Stimulated activated CD4-positive, alpha-beta T cell treated with anti-CD3 and anti-CD28 coated beads, Interleukin-4, amount 100 ng/mL, for 48 hours (primary cell): ENCODE results near the gene ARHGAP8.
A peak's percentile ranks its signal among the peaks of the same experiment; 100 is the strongest.
"Not testable (repeated sequence)": the region's sequence is repeated elsewhere in the genome, so short reads cannot be mapped to it uniquely, and the experiment has no call there.

Source experiments
- DNase-seq, 2 donors: peaks; one replicate each; pipeline ENCODE4 v3.0.0-alpha.2; 2020; ENCODE audit warnings: low read depth in 2 of 2

The ARHGAP8 gene

GRCh38 chr22:44855855-44856254, 103.5 kb downstream of the ARHGAP8 start:
- DNase-seq, result peak in 1 of 2 donors; percentile 9

DNA sequence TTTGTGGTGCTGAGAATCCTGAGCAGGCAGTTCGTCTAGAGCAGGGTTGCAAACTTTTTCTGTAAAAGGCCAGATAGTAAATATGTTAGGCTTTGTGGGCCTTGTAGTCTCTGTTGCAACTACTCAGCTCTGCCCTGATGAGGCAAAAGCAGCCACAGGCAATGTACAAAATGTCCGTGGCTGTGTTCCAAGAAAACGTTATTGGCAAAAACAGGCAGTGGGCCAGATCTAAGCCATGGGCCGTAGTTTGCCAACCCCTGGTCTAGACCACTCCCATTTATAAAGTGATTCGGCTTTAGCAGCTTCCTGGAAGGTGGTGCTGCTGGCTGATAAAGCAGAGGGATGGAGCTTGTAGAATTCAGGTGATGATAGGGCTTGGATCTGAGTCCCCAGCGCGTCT, 106.4 kb downstream of the ARHGAP8 start:
- DNase-seq, result not testable (repeated sequence)

DNA sequence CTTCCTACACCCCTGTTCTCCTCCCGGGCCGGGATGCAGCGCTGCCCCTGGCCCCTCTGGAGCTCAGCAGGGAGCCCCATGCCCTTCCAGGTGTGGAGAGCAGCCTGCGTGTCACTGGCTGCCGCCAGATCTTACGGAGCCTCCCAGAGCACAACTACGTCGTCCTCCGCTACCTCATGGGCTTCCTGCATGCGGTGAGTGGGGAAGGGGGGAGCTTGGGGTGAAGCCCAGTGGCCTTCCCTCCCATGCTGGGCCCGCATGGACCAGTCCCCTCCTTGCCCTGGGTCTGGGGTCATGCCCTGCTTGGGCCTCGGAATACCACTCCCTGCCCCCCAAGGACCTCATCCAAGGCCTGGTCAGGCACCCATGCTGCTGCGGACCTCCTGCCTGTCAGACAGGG, 107.3 kb downstream of the ARHGAP8 start:
- DNase-seq, result no peak

GRCh38 chr22:44860311-44860710, 107.9 kb downstream of the ARHGAP8 start:
- DNase-seq, result no peak

DNA sequence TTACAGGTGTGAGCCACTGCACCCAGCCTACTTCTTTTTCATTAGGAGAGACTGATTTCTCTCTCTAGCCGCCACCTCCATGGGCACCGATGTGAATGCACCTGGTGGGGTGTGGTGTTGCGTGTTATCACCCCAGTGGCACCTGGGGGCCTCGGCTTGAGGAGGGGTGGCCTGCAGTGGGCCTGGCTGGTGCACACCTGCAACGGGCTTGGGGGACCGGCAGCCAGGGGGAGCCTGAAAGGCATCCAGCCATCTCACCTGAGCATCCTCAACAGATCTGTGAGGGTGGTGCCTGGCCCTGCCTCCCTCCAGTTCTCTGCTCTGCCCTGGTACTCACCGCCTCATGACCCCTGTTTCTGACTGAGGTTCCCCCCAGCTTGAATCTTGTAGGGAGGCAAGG, 108.9 kb downstream of the ARHGAP8 start:
- DNase-seq, result no peak

GRCh38 chr22:44862281-44862680, 109.9 kb downstream of the ARHGAP8 start:
- no peak for DNase-seq

DNA sequence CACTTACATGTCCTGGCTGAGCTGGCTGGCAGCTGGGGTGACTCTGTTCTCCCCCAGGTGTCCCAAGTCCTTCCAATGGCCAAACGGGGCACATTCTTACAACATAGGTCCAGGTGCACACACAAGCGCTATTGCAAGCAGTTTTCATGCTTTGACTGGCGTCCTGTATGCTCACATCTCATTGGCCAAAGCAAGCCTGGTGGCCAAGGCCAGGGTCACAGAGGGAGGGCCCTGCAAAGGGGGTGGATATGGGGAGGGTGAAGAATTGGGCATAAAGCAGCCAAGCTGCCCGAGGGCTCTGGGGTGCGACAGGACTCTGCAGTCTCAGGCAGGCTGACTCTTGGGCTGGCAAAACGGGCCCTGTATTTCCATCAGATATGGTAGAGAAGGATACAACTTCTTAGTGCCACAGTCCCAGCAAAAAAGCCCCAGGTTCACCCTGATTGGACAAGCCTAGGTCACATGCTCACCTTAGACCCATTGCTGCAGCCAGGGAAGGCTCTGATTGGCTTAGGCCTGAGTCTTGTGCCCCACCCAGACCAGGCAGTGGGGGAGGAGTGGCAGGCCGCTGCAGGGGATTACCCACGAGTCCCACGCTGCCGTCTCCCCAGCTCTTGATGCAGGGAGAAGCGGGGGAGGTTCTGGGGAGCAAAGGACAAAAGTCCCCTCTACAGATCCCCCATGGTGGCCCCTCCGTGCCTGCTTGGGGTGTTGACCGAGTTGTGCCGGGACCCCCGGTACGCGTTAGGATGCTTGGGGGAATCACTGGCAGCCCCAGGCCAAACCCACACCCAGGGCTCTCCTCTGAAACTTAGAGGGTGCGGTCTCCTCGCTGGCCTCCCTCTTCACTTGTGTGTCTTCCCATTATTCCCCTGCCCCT, 110.8 kb downstream of the ARHGAP8 start:
- DNase-seq, result no peak

DNA sequence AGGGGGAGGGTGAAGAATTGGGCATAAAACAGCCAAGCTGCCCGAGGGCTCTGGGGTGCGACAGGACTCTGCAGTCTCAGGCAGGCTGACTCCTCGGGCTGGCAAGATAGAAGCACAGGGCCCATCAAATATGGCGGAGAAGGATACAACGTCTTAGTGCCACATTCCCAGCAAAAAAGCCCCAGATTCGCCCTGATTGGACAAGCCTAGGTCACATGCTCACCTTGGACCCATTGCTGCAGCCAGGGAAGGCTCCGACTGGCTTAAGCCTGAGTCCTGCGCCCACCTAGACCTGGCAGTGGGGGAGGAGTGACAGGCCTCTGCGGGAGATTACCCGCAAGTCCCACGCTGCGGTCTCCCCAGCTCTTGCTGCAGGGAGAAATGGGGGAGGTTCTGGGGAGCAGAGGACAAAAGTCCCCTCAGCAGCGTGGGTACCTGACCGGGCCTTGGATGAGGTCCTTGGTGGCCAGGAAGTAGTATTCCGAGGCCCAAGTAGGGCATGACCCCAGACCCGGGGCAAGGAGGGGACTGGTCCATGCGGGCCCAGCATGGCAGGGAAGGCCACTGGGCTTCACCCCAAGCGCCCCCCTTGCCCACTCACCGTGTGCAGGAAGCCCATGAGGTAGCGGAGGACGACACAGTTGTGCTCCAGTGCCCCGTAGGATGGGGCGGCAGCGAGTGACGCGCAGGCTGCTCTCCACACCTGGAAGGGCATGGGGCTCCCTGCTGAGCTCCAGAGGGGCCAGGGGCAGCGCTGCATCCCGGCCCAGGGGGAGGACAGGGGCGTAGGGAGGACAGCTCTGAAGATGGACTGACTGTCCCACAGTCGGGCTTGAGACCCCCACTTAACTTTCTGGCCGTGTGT, 113.0 kb downstream of the ARHGAP8 start:
- no peak for DNase-seq

DNA sequence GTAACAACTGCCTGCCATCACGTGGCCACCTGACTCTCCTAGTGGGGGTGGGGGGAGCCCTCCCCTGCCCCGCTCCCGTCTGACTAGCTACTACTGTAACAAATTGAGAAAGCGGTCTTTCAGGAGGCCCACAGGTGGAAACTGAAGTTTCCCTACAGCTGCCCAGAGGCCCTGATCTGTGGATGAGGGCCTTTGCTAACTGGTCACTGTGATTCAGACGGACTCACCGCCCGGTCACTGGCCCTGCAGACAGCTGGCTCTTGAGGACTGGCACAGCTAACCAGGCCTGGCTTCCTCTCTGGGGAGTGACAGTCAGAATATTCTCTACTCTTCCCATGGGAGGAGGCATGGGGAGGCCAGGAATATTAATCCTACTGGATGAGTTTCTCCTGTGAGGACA, 116.8 kb downstream of the ARHGAP8 start:
- DNase-seq, result no peak

- no peak for DNase-seq
Observed at GRCh38 chr22:44870021-44870420, 117.6 kb downstream of the ARHGAP8 start.

DNA sequence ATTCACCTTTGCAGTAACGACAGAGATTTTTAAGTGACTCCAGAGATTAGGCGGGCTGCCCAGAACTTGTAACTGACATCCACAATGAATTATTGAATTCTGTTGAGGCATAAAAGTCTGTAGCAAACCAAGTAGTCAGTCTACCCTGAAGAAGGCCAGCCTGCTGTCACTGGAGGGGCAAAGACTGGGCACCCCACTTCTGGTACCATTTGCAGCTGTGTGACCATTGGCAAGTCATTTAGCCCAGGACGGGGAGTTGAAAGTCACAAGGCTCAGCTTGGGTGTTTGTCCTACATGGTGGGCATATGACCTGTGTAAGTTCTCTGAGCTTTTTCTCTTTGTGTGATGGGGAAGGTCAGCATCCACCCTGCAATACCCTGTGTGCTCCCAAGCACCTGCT, 119.4 kb downstream of the ARHGAP8 start:
- no peak for DNase-seq

DNA sequence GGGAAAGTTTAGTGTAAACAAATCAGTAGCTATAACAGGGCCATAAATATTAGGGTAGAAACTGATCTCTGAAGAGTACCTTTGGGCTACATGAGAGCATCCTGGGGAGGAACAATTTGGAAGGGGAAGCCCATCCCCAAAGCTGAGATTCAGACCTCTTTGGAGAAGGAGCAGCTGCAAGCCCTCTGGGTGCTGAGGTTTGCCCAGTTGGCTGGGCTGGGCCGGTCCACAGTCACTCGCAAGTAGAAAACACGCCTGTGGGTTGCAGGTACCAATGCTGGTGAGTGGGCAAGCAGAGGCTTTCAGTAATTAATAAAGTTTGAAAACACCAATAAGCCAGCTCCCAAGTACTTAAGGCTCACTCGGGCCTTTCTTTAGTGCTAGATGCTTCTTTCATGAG, 124.5 kb downstream of the ARHGAP8 start:
- no peak for DNase-seq

DNA sequence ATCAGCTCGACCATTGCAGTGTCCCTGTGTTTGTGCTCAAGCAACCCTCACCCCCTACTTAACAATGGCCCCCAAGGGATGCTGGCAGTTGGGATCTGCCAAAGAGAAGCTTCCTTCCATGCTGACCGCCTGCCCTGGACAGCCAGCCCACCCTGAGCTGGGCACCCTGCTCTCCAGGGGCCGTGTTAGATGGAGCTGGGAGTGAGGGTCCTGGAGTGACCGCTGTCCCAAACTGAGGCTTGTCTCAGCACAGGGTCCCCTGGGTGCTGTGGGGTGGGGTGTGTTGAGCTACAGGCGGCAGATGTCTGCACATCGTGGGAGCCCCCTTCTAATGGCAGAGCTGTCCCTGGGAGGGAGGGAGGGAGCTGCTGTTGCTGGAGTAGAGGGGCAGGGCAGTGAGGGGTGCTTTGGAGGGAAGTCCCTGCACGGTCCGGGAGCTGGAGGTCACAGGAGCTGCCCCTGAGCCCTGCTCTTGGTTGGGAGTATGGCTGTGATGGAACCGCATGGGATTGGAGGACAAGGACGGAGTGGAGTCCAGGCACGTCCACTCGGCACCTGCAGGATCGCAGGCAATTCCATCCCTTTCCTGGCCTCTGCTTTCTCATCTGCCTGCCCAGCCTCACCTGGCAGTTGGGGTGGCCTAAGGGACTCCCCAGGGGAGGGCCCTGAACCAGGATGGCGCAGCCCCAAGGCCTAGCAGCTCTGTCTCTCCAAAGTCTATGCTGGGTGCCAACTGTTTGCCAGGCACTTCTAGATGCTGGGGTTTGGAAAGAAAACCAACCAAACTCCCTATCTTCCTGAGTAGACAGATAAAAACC, 126.3 kb downstream of the ARHGAP8 start:
- DNase-seq, result no peak

DNA sequence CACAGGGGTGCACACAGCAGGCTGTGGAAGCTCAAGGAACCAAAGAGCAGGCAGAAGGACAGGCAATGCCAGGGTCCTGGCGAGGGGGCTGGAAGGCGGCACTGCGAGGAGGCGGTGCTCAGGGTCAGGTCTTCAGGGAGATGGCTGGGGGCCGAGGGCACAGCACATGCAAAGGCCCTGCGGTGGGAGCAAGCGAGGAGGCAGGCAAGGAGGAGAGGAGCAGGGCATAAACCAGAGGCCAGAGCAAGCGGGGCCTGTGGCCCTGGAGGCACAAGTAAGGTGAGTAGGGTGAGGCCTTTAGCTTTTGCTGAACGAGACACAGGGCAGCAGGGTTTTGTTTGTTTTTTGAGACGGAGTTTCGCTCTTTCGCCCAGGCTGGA, 126.9 kb downstream of the ARHGAP8 start:
- no peak for DNase-seq

GRCh38 chr22:44880610-44881290, 128.4 kb downstream of the ARHGAP8 start:
- DNase-seq, result no peak

DNA sequence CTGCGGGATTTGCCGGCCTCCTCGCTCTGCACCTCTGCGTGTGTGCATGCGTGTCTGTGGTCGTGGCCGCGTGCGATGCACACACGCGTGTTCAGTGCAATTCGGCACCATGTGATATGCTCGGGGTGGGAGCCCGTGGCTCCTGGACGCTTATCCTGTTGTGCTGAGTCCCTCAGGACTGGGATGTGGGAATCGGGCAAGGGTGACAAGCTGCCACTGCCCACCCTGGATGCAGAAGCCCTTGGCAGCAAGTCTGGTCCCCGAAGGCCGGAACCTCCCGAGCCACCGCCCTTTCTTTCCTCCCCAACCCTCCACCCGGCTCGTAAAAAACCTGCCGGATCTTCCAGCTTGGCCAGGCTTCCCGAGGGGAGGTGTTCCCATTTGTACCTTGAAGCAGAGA, 129.2 kb downstream of the ARHGAP8 start:
- no peak for DNase-seq

GRCh38 chr22:44882226-44882905, 130.0 kb downstream of the ARHGAP8 start:
- no peak for DNase-seq

GRCh38 chr22:44883011-44883421, 130.6 kb downstream of the ARHGAP8 start:
- no peak for DNase-seq

DNA sequence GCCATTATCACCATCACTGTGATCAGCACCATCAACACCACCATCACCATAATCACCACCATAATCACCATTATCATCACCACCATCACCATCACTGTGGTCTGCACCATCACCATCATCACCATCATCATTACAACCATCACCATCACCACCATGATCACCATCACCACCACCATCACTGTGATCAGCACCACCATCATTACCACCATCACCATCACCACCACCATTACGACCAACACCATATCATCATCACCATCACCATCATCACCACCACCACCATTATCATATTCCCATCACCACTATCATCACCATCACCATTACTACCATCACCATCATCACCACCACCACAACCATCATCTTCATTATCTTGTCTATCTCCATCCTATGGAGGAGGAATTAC, 132.2 kb downstream of the ARHGAP8 start:
- no peak for DNase-seq

DNA sequence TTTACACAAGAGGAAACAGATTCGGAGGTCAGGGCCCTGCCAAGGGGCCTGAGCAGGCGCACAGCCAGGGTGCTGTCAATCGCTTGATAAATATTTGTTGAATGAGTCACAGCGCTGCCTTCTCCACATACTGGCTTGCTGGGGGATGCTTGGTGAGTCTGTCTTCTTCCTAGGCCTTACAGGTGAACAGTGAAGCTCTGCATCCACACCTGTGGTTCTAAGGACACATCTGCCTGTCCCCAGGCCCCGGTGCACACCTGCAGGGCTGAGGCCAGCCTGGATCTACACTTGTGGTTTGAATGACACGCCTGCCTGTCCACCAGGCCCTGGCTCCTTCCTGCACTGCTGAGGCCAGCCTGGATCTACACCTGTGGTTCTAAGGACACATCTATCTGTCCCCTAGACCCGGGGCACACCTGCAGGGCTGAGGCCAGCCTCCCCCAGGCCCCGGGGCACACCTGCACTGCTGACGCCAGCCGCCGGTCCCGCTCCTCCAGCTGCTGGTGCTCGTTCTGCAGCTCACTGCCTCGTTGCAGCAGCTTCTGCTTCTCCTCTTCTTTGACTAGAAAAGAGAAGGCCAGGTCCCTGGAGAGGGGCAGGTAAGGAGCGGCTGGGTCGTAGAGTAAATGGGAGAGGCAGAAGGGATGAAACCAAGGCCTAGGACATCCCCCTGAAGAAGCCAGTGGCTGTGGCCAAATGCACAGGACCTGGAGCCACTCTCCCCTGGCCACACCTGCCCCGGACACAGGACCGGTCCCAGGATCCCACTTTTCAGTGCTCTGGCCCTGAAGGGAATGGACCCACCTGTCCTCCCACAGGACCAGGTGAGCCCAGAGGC, 132.8 kb downstream of the ARHGAP8 start:
- DNase-seq, result no peak
